GM19351 (cell line): ENCODE measurements around the gene SMIM33.
"Not testable (repeated sequence)": the region's sequence is repeated elsewhere in the genome, so short reads cannot be mapped to it uniquely, and the experiment has no call there.

ENCODE experiments used
- ATAC-seq: cut with Tn5 transposase; IDR thresholded peaks from one replicate; pipeline ENCODE4 v1.9.1; 2021; ENCODE audit warnings: mild to moderate bottlenecking, moderate library complexity; ENCODE audit not compliant: unreplicated experiment

SMIM33 gene

DNA sequence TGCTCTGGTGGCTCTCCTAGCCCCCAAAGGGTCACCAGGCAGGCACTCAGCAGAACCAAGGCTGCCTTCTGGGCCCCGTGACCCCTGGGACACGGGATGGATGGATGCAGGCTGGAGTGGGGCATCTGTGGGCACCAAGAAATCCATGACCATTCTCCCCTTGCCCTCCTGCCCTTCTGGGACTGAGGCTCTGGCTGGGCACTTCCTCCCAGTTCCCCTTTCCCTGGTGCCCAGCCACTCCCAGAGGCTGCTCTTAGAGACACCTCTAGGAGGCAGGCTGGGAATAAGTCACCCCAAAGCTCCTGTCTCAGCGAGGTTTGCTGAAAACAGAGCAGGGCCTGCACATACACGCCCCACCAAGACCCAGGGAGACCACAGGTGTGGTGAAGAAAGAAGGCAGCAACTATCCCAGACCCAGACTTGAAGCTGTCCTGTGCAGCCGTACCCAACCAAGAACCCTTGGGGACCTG, 10.8 kb downstream of the SMIM33 start:
- no peak for ATAC-seq

DNA sequence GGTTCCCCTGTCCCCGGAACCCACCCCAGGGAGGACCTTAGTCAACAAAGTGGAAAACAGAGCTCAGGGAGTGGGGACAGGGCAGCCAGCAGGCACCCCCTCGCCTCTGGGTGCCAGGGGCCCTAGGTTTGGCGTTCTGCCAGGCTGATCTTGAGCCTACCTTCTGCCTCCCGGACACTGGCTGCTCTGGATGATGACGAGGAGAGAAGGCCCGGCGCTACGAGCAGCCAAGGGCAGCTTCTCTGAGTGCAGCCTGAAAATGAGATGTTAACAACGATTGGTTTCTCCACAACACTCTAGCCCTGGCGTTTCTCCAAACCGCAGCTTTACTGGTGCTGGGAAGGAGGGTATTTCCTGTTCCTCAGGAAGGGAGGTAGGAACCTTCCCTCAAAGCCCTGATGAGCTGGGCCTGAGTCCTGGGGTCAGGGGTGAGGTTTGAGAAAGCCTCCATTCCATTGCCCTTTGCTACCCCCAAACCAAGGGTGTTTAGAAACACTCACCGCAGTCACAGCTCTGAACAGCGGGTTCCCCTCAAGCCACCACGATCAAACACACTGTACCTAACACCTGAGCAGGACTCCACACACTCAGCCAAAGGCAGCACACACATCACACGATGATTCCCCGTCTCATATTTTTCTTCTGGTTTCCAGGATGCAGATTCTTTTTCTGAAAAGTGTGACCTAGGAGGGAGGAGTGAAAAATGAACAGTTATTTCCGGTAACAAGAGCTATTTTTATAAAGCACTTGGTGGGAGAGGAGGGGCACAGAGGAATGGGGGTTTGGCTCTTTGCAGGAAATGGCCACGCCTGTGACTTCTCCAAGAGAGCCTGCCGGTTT, 11.5 kb downstream of the SMIM33 start, which contains the start of gene STING1:
TSS of gene STING1 (minus strand) at position 709 of the 840 bp plus-strand sequence. CDS start 1,054 bp downstream, outside the sequence.
- ATAC-seq: peak; percentile 40

DNA sequence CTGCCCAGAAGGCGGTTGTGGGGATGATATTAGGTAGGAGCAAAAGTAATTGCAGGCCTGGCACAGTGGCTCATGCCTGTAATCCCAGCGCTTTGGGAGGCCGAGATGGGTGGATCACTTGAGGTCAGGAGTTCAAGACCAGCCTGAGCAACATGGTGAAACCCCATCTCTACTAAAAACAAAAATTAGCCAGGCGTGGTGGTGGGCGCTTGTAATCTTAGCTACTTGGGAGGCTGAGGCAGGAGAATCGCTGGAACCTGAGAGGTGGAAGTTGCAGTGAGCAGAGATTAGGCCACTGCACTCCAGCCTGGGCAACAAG, 12.0 kb downstream of the SMIM33 start:
- ATAC-seq: not testable (repeated sequence)

DNA sequence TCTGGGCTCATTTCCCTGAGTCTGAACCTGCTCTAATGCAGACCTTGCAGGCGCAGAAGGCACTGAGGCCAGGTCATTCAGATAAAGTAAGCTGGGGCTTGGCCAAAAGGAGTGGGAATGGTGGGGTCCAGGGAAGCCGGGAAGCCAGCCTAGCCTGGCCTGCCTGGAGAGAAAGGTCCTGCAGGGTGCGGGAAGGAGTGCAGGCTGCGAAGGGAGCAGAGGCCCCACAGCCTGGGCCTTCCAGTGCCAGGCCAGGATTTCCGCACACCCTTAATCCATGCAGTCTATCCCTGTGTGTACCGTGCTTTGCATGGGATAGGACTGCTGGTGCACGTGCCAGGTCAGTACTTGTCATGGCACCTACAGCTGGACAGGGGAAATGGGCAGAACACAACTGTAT, 15.4 kb downstream of the SMIM33 start:
- ATAC-seq: no peak

DNA sequence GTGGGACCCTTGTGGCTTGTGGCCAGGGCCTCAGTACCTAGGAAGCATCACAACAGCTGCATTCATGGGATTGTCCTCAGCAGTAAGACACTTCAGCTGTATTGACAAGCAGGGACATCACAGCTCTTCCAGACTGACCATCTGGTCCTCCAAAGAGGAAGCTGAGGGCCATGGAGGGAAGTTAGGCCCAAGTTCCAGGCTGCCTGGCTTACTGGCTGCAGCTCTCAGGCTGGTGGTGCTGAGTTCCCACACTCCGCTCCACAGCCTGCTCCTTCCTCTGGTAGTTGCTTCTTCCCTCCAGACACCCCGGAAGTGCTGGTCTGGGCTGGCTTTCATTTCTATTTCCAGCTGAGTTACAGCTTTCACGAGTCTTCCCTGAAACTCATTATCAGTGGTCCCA, 17.5 kb downstream of the SMIM33 start:
- no peak for ATAC-seq

DNA sequence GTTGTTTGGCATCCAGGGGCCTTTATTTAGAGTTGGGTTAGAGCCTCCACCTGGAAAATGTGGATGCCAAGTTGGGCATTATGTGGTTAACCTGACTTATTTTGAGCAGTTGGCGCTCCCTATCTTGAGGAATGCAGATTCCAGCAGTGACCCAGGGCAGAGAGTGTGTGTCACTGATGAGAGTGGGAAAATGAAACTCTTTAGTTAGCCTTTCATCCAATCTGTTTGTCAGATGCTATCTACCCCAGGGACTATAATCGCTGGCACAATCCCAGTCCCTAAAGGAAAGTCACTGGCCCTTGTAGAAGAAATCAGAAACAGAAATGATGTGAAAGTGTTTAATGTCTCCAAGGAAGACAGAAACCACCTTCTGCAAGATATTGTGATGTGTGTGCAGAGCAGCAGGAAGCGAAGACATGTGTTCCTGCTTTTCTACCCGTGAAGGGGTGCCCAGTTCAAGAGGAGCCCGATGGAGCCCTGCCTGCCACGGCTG, 21.9 kb downstream of the SMIM33 start:
- no peak for ATAC-seq

DNA sequence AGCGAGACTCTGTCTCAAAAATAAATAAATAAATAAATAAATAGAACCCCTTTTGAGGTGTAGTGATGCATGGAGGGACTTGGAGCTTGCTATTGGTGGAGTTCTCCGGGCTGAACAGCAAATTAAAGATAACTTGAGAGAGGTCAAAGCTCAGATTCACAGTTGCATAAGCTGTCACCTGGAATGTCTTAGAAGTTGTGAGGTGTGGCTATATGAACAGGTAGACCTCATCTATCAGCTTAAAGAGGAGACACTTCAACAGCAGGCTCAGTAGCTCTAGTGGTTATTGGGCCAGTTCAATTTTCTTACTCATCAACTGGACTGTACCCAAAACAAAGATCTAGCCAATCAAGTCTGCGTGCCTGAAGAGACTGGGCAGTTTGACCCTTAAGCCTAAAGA, 23.5 kb downstream of the SMIM33 start:
- no peak for ATAC-seq

DNA sequence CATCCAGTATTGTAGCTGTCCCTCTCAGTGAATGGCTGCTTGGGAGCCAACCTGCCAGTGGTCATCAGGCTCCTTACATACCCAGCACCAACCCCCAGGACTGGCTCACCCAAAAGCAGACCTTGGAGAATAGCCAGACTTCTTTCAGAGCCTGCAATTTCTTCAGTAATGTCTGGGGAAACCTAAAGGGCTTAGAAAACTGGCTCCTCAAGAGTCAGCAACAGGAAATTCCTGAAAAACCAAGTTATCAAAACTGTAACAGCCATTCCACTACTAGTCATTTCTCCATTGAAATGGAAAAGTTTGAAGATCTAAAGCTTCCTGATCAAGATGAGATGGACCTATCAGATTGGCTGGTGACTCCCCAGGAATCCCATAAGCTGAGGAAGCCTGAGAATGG, 24.0 kb downstream of the SMIM33 start:
- no peak for ATAC-seq

DNA sequence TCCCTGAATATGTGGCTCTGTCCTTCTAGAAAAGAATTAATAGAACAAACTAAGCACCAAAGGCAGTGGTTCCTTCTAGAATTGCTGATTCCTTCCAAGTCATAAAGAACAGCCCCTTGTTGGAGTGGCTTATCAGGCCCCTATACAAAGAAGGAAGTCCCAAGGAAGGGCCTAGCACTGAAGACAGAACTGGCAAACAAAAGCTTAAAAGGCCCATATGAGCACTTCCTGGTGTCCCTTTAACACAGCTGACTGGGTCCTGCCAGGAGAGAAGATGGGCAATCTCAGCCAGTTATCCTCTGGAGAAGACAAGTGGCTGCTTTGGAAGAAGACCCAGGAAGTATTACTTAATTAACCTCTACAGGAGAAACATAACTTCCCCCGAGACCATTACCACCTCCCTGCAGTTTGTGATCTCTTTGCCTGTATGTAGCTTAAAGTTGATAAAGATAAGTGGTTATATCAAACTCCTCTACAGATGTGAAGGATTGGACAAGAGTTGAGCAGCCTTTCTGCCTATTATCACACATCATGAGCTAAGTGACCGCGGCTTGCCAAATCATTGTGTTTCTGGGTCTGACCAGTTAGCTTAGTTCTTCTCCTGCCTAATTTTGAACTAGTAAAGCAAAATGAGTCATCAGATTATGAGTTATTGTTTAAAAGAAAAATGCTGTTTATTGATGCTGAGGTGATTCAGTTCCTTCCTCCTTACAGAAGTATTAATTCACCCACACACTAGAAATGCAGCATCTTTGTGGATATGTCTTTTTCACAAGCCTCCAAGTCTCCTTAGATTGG, 25.0 kb downstream of the SMIM33 start:
- no peak for ATAC-seq

DNA sequence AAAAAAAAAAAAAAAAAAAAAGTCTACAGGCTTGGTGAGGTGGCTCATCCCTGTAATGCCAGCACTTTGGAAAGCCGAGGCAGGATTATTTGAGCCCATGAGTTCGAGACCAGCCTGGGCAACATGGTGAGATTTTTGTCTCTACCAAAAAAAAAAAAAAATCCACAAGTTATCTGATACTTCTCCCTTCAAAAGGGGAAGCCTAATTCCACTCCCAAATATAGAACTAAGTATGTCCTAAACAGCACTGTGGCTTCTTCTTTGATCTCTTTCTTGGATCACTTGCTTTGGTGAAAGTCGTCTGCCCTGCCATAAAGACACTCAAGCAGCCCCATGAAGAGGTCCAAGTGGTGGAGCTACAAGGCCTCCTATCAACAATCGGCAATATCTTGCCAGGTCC, 30.6 kb downstream of the SMIM33 start:
- no peak for ATAC-seq

DNA sequence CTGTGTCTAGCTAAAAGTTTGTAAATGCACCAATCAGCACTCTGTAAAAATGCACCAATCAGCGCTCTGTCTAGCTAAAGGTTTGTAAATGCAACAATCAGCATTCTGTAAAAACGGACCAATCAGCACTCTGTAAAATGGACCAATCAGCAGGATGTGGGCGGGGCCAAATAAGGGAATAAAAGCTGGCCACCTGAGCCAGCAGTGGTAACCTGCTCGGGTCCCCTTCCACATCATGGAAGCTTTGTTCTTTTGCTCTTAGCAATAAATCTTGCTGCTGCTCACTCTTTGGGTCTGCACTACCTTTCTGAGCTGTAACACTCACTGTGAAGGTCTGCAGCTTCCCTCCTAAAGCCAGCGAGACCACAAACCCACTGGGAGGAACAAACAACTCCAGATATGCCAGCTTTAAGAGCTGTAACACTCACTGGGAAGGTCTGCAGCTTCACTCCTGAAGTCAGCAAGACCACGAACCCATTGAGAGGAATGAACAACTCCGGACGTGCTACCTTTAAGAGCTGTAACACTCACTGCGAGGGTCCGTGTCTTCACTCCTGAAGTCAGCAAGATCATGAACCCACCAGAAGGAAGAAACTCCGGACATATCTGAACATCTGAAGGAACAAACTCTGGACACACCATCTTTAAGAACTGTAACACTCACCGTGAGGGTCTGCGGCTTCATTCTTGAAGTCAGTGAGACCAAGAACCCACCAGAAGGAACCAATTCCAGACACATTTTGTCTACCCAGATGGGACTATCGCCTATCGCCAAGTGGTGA, 32.4 kb downstream of the SMIM33 start:
- ATAC-seq: not testable (repeated sequence)

DNA sequence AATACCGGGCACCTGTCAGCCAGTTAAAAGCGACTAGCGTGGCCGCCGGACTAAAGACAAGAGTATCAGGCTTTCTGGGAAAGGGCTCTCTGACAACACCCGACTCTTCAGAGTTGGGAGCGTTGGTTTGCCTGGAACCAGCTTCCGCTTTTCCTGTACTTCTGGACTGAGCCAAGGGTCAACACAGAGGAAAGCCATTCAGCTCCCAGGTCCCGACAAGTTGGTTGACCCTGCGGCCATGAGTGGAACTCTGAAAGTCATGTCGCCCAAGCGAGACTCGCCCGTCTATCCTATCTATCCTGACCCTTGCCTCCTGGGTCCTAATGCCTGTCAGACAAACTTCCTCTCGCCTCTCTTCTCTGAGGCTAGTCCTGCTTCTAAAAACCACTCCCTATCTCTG, 33.1 kb downstream of the SMIM33 start:
- ATAC-seq: not testable (repeated sequence)

DNA sequence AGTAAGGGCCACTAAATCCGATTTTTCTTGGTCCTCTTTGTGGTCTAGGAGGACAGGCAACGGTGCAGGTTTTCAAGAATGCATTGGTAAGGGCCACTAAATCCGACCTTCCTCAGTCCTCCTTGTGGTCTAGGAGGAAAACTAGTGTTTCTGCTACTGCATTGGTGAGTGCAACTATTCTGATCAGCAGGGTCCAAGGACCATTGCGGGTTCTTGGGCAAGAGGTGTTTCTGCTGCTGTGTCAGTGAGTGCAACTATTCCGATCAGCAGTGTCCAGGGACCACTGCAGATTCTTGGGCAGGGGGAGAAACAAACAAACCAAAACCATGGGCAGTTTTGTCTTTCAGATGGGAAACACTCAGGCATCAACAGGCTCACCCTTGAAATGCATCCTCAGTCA, 33.9 kb downstream of the SMIM33 start:
- not testable (repeated sequence) for ATAC-seq

DNA sequence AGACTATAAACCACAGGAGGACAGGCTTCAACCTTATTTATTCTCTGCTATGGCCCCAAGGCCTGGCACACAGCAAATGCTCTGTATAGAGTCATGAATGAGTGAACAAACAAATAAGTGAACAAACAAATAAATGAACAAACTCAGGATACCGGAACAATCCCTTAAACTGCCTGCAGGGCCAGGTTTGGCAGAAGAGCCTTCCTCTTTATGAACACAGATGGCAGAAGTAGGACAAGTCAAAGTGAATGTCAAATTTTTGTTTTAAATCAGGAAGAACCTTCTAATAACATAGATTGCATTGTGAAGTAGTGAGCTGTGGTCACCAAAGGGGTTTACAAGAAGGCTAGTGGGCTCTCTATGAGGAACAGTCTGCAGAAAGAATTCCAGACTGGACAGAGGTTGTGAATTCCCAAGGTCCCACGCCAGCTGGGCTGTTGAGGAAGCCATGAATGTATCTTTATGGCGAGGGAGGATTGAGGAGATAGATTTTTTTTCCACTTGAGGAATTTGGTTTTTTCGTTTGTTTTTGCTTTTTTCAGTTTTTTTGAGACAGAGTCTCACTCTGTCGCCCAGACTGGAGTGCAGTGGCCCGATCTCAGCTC, 42.1 kb downstream of the SMIM33 start:
- no peak for ATAC-seq

DNA sequence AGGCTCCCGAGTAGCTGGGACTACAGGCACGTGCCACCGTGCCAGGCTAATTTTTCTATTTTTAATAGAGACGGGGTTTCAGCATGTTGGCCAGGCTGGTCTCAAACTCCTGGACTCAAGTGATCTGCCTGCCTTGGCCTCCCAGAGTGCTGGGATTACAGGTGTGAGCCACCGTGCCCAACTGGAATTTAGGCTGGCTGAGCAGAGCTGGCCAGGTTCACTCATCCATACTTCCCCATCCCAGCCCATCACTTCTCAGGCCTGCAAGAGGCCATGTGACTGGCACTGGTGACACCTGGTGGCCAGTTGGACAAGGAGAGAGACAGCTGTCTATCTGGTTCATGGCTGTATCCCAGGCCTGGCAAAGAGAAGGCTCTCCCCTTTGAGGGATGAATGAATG, 42.6 kb downstream of the SMIM33 start:
- ATAC-seq: peak; percentile 57

DNA sequence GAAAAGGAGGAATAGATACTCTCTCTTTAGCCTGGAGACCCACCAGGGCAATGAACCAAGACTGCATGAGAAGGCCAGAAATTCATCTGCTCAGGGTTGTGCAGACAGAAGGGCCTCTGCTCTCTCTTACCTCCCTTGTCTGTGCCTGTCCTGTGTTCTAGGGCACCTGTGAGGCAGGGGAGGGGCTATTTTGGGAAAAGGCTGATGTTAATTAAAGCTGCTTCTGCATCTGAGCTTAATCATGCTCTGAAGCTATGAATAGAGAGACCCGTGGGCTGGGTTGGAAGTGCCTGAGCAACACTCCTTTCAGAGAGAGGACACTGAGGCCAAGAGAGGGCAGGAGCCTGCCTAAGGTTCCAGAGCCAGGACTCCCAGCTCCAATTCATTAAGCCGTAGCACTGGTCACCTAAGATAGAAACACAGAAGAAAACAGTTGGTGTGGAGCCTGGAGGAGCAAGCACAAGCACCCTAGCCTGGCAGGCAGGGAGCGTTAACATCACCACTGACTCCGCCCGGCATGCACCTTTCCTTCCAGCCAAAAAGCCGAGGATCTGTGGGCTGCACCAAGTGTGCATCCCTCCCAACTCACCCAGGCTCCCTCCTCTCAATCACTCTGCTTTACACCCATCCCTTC, 43.2 kb downstream of the SMIM33 start:
- ATAC-seq: no peak

DNA sequence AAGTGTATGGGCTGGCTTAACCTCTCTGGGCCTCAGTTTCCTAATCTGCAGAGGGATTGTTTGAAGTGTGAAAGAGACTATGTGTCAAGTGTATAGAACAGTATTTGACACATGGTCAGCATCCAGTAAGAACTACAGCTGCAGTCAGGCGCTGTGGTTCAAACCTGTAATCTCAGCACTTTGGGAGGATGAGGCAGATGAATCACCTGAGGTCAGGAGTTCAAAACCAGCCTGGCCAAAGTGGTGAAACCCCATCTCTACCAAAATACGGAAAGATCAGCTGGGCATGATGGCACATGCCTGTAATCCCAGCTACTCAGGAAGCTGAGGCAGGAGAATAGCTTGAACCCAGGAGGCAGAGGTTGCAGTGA, 43.7 kb downstream of the SMIM33 start:
- no peak for ATAC-seq

DNA sequence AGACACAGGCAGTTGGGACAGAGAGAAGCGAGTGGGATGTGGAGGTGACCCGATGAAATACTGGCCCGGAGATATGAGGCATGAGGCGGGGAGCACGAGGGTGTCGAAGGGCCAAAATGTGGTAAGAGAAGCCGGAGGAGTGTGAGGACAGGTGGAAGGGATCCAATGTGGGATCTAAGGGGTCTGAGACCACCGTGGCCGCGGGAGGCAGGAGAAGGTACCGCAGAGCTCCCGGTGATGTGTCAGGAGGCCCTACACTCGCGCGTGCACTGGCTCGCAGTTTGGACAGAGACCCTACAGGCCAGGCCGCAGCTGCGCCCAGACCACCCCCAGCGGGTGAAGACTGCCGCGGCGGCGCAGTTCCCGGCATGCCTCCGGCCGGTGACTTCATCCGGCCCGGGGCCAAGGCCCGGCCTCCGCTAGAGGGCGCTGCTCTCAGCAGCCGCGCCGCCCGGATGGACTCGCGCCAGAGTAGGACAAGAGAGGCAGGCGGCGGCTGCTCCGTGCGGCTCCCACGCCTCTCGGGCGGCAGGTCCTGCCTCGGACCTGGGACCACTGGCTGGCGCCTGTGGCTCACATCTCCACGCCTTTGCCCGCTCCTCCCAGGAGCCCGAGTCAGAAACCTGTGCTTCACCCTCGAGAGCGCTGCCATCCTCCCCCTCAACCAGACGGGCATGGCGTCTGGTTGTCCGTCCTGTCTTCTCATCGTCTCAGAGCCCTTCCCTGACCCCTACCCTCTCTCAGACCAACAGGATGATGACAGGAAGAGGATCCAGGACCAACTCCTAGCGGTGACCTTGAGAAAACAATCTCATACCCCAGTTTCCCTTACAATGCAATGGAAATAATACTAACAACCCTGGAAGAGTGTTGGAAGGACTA, 47.1 kb downstream of the SMIM33 start:
- ATAC-seq: peak; percentile 90
